A549 treated with AZD2906 at 1 μM for 4 hours (cell line): Measurements from ENCODE around the gene BRI3. TPM values are rescaled to one million over a fixed set of nuclear protein-coding genes. Genes with fewer than 3 reads are reported as not detected.

Experiments
- total RNA-seq: library from RNA; stranded (reverse); fragments of 200-300 nt; extraction: Qiagen RNA extraction; gene quantifications from 5 replicates; pipeline ENCODE4 v1.2.3, GENCODE V29; 2022

The BRI3 gene
- total RNA-seq = 93.7 to 175 TPM (median 159 TPM) in 5 replicates

GRCh38 chr7:98280791-98281756 lies at the start of gene BRI3:
BRI3 (plus strand) TSS chr7:98281686; CDS start chr7:98281796, 110 bp downstream.

GRCh38 chr7:98251601-98252424 lies 29.7 kb upstream of the BRI3 start, which contains the start of gene TECPR1:
TECPR1 (minus strand) TSS chr7:98252232; CDS start chr7:98246146, 6,086 bp downstream.

Other genes starting within 250 kb of the BRI3 start
- 8.1 to 10.8 TPM (median 9.1 TPM) in 5 replicates for gene LMTK2, start 174.8 kb upstream of the BRI3 start, total RNA-seq
- gene BHLHA15, start 70.2 kb upstream of the BRI3 start, total RNA-seq = 0.55 to 0.88 TPM (median 0.63 TPM) in 5 replicates
- 7.0 to 8.5 TPM (median 7.8 TPM) in 5 replicates for gene TECPR1, start 29.5 kb upstream of the BRI3 start, total RNA-seq
- 37.8 to 39.3 TPM (median 38.3 TPM) in 5 replicates for gene BAIAP2L1, start 119.4 kb downstream of the BRI3 start, total RNA-seq